HG03520 (cell line): Measurements from ENCODE around the gene ANAPC16.
"Not testable (repeated sequence)": the region's sequence is repeated elsewhere in the genome, so short reads cannot be mapped to it uniquely, and the experiment has no call there.

Source experiments
- ATAC-seq: cut with Tn5 transposase; IDR thresholded peaks from one replicate; pipeline ENCODE4 v1.9.1; 2021; ENCODE audit warnings: mild to moderate bottlenecking, moderate library complexity; ENCODE audit not compliant: unreplicated experiment

The ANAPC16 gene

GRCh38 chr10:72215611-72216549, at the start of gene ANAPC16, which contains the start of gene ASCC1:
TSS of gene ANAPC16 (plus strand) at chr10:72216012. CDS start at chr10:72223915, 7,903 bp downstream.
TSS of gene ASCC1 (minus strand) at chr10:72216276. CDS start at chr10:72213298, 2,978 bp downstream.
- peak; percentile 70 for ATAC-seq

GRCh38 chr10:72167118-72167517, 48.7 kb upstream of the ANAPC16 start:
- no peak for ATAC-seq

GRCh38 chr10:72170263-72170662, 45.5 kb upstream of the ANAPC16 start:
- ATAC-seq, result no peak

GRCh38 chr10:72170733-72171132, 45.1 kb upstream of the ANAPC16 start:
- no peak for ATAC-seq

GRCh38 chr10:72171175-72171630, 44.6 kb upstream of the ANAPC16 start:
- ATAC-seq, result no peak

- ATAC-seq, result no peak
Observed at GRCh38 chr10:72173262-72173618, 42.6 kb upstream of the ANAPC16 start.

GRCh38 chr10:72173619-72174296, 42.1 kb upstream of the ANAPC16 start:
- peak; percentile 58 for ATAC-seq

- no peak for ATAC-seq
Observed at GRCh38 chr10:72174297-72174662, 41.5 kb upstream of the ANAPC16 start.

- no peak for ATAC-seq
Observed at GRCh38 chr10:72175149-72175548, 40.7 kb upstream of the ANAPC16 start.

GRCh38 chr10:72176701-72177100, 39.1 kb upstream of the ANAPC16 start:
- ATAC-seq, result no peak

GRCh38 chr10:72177454-72177853, 38.4 kb upstream of the ANAPC16 start:
- no peak for ATAC-seq

- ATAC-seq, result no peak
Observed at GRCh38 chr10:72184156-72184555, 31.7 kb upstream of the ANAPC16 start.

GRCh38 chr10:72186258-72186981, 29.4 kb upstream of the ANAPC16 start:
- ATAC-seq, result no peak

- ATAC-seq, result no peak
Observed at GRCh38 chr10:72186982-72187330, 28.9 kb upstream of the ANAPC16 start.

GRCh38 chr10:72194949-72195348, 20.9 kb upstream of the ANAPC16 start:
- ATAC-seq, result no peak

- ATAC-seq, result no peak
Observed at GRCh38 chr10:72200883-72201282, 14.9 kb upstream of the ANAPC16 start.

- no peak for ATAC-seq
Observed at GRCh38 chr10:72201293-72201692, 14.5 kb upstream of the ANAPC16 start.

GRCh38 chr10:72204296-72204695, 11.5 kb upstream of the ANAPC16 start:
- ATAC-seq, result no peak

GRCh38 chr10:72204724-72205123, 11.1 kb upstream of the ANAPC16 start:
- ATAC-seq, result no peak

- no peak for ATAC-seq
Observed at GRCh38 chr10:72206511-72207229, 9.1 kb upstream of the ANAPC16 start.

GRCh38 chr10:72208526-72208925, 7.3 kb upstream of the ANAPC16 start:
- not testable (repeated sequence) for ATAC-seq
